Measurements from ENCODE around the gene UTP25.
"Not testable (repeated sequence)": the region's sequence is repeated elsewhere in the genome, so short reads cannot be mapped to it uniquely, and the experiment has no call there.

GRCh38 chr1:209904774-209905173, 77.0 kb downstream of the UTP25 start:
- TF ChIP-seq TAF1, POLR2A, POLR2AphosphoS5 (IDR thresholded peaks at IDR 0.05; ENCODE audit: low read depth, low read length): not testable (repeated sequence)

All from GM12891 (cell line).